HG02970 (cell line): ENCODE data around the gene LOXL3.

Experiments
- ATAC-seq: cut with Tn5 transposase; IDR thresholded peaks from one replicate; pipeline ENCODE4 v1.9.1; 2021; ENCODE audit warnings: mild to moderate bottlenecking, moderate library complexity, moderate number of reproducible peaks; ENCODE audit not compliant: unreplicated experiment, low FRiP score

The LOXL3 gene

GRCh38 chr2:74553892-74554819 lies at the start of gene LOXL3, which contains the start of gene DOK1:
LOXL3 (minus strand) TSS chr2:74553942; CDS start chr2:74552634, 1,308 bp downstream.
DOK1 (plus strand) TSS chr2:74554720; CDS start chr2:74554755, 35 bp downstream.
- peak; percentile 64 for ATAC-seq

- ATAC-seq: no peak
Observed at GRCh38 chr2:74602586-74603281, 49.0 kb upstream of the LOXL3 start.

- ATAC-seq: no peak
Observed at GRCh38 chr2:74599676-74600075, 45.9 kb upstream of the LOXL3 start.

GRCh38 chr2:74597410-74597809 lies 43.7 kb upstream of the LOXL3 start:
- ATAC-seq: no peak

GRCh38 chr2:74596584-74596983 lies 42.8 kb upstream of the LOXL3 start:
- ATAC-seq: no peak

- ATAC-seq: no peak
Observed at GRCh38 chr2:74593826-74594772, 40.4 kb upstream of the LOXL3 start.

- ATAC-seq: no peak
Observed at GRCh38 chr2:74588664-74589063, 34.9 kb upstream of the LOXL3 start.

GRCh38 chr2:74587664-74588277 lies 34.0 kb upstream of the LOXL3 start:
- no peak for ATAC-seq

- ATAC-seq: no peak
Observed at GRCh38 chr2:74585406-74586185, 31.9 kb upstream of the LOXL3 start.

- no peak for ATAC-seq
Observed at GRCh38 chr2:74584088-74584645, 30.4 kb upstream of the LOXL3 start.

- no peak for ATAC-seq
Observed at GRCh38 chr2:74583504-74583903, 29.8 kb upstream of the LOXL3 start.

- no peak for ATAC-seq
Observed at GRCh38 chr2:74582184-74582583, 28.4 kb upstream of the LOXL3 start.

GRCh38 chr2:74581463-74581862 lies 27.7 kb upstream of the LOXL3 start:
- ATAC-seq: no peak

GRCh38 chr2:74578408-74578807 lies 24.7 kb upstream of the LOXL3 start:
- no peak for ATAC-seq

GRCh38 chr2:74577448-74577847 lies 23.7 kb upstream of the LOXL3 start:
- ATAC-seq: no peak

- ATAC-seq: no peak
Observed at GRCh38 chr2:74576863-74577229, 23.1 kb upstream of the LOXL3 start.

GRCh38 chr2:74576211-74576862 lies 22.6 kb upstream of the LOXL3 start:
- no peak for ATAC-seq

- no peak for ATAC-seq
Observed at GRCh38 chr2:74575320-74575719, 21.6 kb upstream of the LOXL3 start.
